Psoas muscle (tissue), 8 donors: ENCODE data around the gene VSIG10L2. TPM values are rescaled to one million over a fixed set of nuclear protein-coding genes. Genes with fewer than 3 reads are reported as not detected.
A peak's percentile ranks its signal among the peaks of the same experiment; 100 is the strongest.

ENCODE experiments used
- ATAC-seq, 4 donors: fragments of 200-7000 bp; cut with Tn5 transposase; one replicate each; pipeline ENCODE4 v1.9.1; 2020; ENCODE audit warnings: moderate library complexity in 3 of 4, mild to moderate bottlenecking in 2 of 4
- DNase-seq, 2 donors: peaks; one replicate each; pipeline ENCODE4 v3.0.0-alpha.2; 2020
- H3K27ac ChIP-seq: fragments of 200-600 bp; one replicate; pipeline ENCODE4 v1.8.0; 2022
- H3K27me3 ChIP-seq, 3 donors: fragments of 200-600 bp in 1 of 3; one replicate each; pipeline versions ENCODE4 v1.6.1 to v1.8.0; 2013 to 2022; ENCODE audit warnings: low read length in 2 of 3, mild to moderate bottlenecking in 2 of 3, moderate library complexity in 1 of 3; ENCODE audit not compliant: insufficient read depth in 3 of 3
- H3K36me3 ChIP-seq, 2 donors: fragments of 200-600 bp in 1 of 2; one replicate each; pipeline versions ENCODE4 v1.6.1 to v1.8.0; 2013 to 2022; ENCODE audit warnings: low read depth in 1 of 2, mild to moderate bottlenecking in 1 of 2, moderate library complexity in 1 of 2; ENCODE audit not compliant: insufficient read depth in 1 of 2
- H3K4me1 ChIP-seq: fragments of 200-600 bp; one replicate; pipeline ENCODE4 v1.8.0; 2022
- H3K4me3 ChIP-seq: fragments of 200-600 bp; one replicate; pipeline ENCODE4 v1.8.0; 2022; ENCODE audit warnings: mild to moderate bottlenecking
- H3K9me3 ChIP-seq: fragments of 200-600 bp; one replicate; pipeline ENCODE4 v1.8.0; 2022
- CTCF ChIP-seq: fragments of 200-600 bp; IDR thresholded peaks from one replicate; pipeline ENCODE4 v1.8.0; 2022; ENCODE audit warnings: antibody characterized with exemption
- WGBS, 3 donors: extraction: QIAGEN DNeasy Blood & Tissue Kit; methylation state at CpG; one replicate each; pipeline versions ENCODE4 v1.1.6 to v1.1.7; 2013; 5-methylcytosine and 5-hydroxymethylcytosine counted together
- intact Hi-C, 2 donors: fragments of 100-400 bp; cut with DNase I; formaldehyde crosslinking; loops; one replicate each; pipeline versions ENCODE4 v1.11.0 to v1.14.2; 2022
- long read RNA-seq, 2 donors: library from polyadenylated mRNA; unstranded; transcript quantifications; one replicate each; pipeline ENCODE4 v2.0.0, GENCODE V29; 2021
- polyA plus RNA-seq, 3 donors: library from polyadenylated mRNA; stranded (reverse); fragments of 200-250 nt; gene quantifications; one replicate each; pipeline ENCODE4 v1.2.3, GENCODE V29; 2013
- total RNA-seq, 4 donors: library from RNA; stranded (reverse); fragmentation: NEBNext Ultra II Directional in 2 of 4; extraction: Animal tissue kit (Norgen Biotek cat#: 25700) in 2 of 4; gene quantifications; one replicate each; pipeline versions ENCODE4 v1.2.1 to v1.2.4, GENCODE V29; 2021 to 2023
- donor health status: healthy with polysubstance abuse.
- donor health status: DM: no; HTN: no; CAD: no; lungs with moderate emphysema.
- donor health status: Bipolar disorder and iron deficiency.
- donor health status: healthy.
- donor health status: DM: yes; HTN: yes; CAD: no.
- donor health status: DM: no; HTN: no; CAD: no.
- donor health status: DM: no; HTN: no; CAD: no.
- donor health status: DM: yes; HTN: yes; CAD: no.

Gene VSIG10L2
- not detected for total RNA-seq
- polyA plus RNA-seq: under 1 TPM in 1 of 3 donors, not detected in 2; 0.21 TPM
- long read RNA-seq, donor 1: 0 reads
- long read RNA-seq, donor 2: 0 reads

DNA sequence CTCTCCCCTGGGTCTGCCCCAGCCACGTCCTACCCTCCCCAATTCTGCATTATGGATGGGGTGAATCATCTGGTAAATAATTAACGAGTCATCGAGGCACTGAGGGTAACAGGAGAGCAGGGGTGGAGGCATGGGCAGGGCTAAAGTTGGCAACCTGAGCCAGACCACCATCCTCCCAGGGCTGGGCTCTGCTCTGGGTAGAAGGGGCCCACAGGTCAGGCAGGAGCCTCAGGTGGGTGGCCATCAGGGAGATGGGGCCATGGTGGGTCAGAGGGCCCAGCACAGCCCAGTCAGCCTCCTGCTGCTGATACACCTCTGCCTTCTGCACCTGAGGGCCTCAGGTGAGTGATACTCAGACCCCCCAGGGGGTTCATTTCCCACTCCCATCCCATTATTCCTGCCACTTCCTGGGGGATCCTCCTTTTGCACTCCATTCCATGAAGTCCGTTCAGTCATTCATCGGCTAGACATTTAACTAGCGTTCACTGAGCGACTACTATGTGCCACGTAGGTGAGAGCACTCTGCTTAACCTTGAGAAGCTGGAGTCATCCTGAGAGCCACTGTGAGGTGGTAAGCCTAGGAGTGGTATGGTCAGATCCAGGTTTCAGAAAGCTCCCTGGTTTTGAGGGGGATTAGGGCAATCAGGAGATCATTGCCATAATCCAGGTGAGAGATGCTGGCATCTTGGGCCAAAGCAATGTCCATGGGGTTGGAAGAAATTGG lies at the start of gene VSIG10L2:
TSS of gene VSIG10L2 (plus strand) at position 248 of the 724 bp plus-strand sequence. CDS start at position 260, 12 bp downstream.
- WGBS, 3 donors: 85 to 90% (median 88%) methylated on average over 8 of the region's 8 CpGs
- ATAC-seq: no peak

GRCh38 chr11:125901872-125902271 lies 44.0 kb upstream of the VSIG10L2 start:
- Histone ChIP-seq H3K9me3 (no peaks in the 10 kb centered on the region), H3K4me1 (peaks cover 10% of the 10 kb centered on the region), H3K27ac (no peak overlapping the region), H3K4me3 (peak overlapping the region; percentile 87), H3K36me3 (peaks cover 5 to 14% of the 10 kb centered on the region in 2 donors), H3K27me3 (peaks cover 4 to 26% (median 7%) of the 10 kb centered on the region in 3 donors)
- 74 to 76% (median 75%) methylated on average over 6 of the region's 6 CpGs for WGBS, 3 donors
- no peak for DNase-seq
- no peak for ATAC-seq
- no peak for TF ChIP-seq CTCF
- intact Hi-C loops: no loop called here

More for the DNA sequence above, at the start of gene VSIG10L2:
- H3K36me3 ChIP-seq: no peaks in the 10 kb centered on the region
- TF ChIP-seq CTCF: no peak
- H3K27me3 ChIP-seq: no peaks in the 10 kb centered on the region
- intact Hi-C loops: loop anchor here in 1 of 2 donors (10.0 kb wide), 2 partner anchors 119 to 169 kb away; partner anchors contain the start of gene CDON
- no peak within 1 kb of the TSS for H3K4me3 ChIP-seq
- H3K27ac ChIP-seq: no peak within 1 kb of the TSS
- no peaks in the 10 kb centered on the region for H3K9me3 ChIP-seq
- DNase-seq: no peak
- no peaks in the 10 kb centered on the region for H3K4me1 ChIP-seq

DNA sequence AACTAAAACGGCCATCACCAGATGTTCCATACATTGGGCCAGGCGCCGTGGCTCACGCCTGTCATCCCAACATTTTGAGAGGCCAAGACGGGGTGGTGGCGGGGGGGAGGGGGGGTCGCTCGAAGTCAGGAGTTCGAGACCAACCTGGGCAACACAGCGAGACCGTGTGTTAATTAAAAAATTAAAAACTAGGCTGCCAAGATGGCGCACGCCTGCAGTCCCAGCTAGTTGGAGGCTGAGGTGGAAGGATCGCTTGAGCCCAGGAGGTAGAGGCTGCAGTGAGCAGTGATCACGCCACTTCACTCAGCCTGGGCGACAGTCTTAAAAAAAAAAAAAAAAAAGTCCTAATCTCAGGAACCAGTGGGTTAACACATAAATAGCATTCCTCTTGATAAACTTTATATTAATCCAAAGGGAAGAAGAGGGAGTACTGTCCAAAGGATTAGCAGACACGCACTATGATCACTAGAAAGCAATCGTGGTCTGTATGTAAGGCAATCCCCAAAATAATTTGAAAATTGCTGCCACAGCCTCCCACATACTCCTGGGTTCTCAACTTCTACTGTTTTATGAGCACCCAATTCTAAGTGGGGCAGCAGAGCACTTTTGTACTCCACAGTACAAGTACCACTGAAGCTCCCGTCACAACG lies 43.4 kb upstream of the VSIG10L2 start:
- Histone ChIP-seq H3K4me3 (peak overlapping the region; percentile 87), H3K27me3 (peaks cover 4 to 28% (median 7%) of the 10 kb centered on the region in 3 donors), H3K36me3 (peaks cover 5 to 14% of the 10 kb centered on the region in 2 donors), H3K9me3 (no peaks in the 10 kb centered on the region), H3K27ac (peak overlapping the region; percentile 90), H3K4me1 (peaks cover 10% of the 10 kb centered on the region)
- peak in 3 of 4 donors; percentile 19 to 40 (median 22) for ATAC-seq
- intact Hi-C loops: no loop called here
- DNase-seq: no peak
- 40 to 48% (median 42%) methylated on average over 20 of the region's 20 CpGs for WGBS, 3 donors
- no peak for TF ChIP-seq CTCF

DNA sequence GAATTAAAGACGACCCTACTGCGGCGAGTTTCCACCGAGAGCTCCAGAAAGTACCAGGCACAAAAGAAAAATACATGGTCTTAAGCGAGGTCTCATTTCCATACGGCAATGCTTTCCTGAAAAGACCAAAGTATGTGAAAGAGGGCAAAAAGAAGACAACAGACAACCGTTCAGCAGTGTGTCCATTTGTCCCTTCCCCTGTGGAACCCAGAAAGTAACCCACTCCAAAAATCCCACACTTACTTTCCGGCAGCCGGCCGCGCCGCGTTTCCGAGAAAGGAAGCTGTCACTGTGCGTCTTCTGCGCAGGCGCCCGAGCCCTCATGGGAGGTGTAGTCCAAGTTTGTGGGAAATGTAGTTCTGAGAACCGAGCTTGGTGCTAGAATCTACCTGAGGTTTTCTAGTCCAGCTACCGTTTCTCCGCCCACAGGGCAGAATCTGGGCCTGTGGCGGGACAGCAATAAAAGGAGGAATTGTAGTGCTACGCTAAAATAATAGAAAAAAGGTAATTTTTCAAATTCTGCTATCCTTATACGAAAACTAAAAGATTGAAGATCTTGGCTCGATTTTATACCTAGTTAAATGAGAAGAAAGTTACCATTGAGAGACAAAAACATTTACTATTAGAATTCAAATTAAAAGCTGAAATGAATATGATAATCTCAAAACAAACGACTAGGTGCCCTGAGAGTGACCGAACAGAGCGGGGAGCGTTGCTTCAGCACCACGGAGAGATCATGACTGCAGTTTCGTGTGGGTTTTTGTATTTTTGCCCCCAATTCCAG lies 42.7 kb upstream of the VSIG10L2 start, which contains the start of gene PUS3:
TSS of gene PUS3 (minus strand) at position 280 of the 784 bp plus-strand sequence. CDS start 6,922 bp downstream, outside the sequence.
- H3K9me3 ChIP-seq: no peaks in the 10 kb centered on the region
- 1 to 2% (median 2%) methylated on average over 31 of the region's 31 CpGs for WGBS, 3 donors
- peaks cover 10% of the 10 kb centered on the region for H3K4me1 ChIP-seq
- no peak for TF ChIP-seq CTCF
- peak within 1 kb of the TSS; percentile 87 for H3K4me3 ChIP-seq
- DNase-seq (peak; percentile 94 to 96), ATAC-seq (peak; percentile 93 to 100 (median 98))
- H3K36me3 ChIP-seq: peaks cover 5 to 14% of the 10 kb centered on the region in 2 donors
- intact Hi-C loops: no loop called here
- H3K27ac ChIP-seq: peak within 1 kb of the TSS; percentile 90
- H3K27me3 ChIP-seq: peaks cover 4 to 28% (median 7%) of the 10 kb centered on the region in 3 donors
